ENCODE results near the gene KCNA10. TPM values are rescaled to one million over a fixed set of nuclear protein-coding genes. Genes with fewer than 3 reads are reported as not detected.

KCNA10 gene
- total and polyA plus RNA-seq, 2 experiments from 2014 or later = not detected

DNA sequence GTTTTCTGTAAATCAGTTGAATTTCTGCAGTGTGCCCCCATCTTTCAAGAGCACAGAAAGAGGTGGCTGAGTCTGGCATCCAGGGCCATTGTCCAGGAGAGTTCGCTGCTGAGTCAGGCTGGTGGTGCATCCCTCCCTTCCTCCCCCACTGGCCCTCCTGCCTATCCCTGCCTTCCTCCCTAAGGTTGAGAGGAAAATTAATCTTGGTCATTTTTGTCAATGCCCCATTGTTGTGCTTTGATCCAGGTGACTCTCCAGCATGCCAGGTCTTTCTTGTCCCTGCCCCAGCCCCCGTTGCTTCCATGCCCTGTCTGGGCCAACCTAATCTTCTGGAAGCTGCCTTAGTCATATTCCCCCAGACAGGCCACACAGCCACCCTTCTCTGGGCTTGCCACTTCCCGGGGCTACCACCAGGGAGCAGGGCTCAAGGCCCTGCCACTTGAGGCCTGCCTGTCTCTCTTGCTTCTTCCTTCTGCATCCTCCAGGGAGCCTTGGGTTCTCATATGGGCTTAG, 41.5 kb downstream of the KCNA10 start:
- H3K4me1 ChIP-seq (ENCODE audit: insufficient read depth) = peaks cover 6% of the 10 kb centered on the region; the same call in 1 of the 2 replicates
- H3K27me3 Mint-ChIP-seq (ENCODE audit: insufficient read depth, low read depth, poor library complexity) = peaks cover 13% of the 10 kb centered on the region
- peak; percentile 50 for DNase-seq (ENCODE audit: low spot score)

More for the DNA sequence above, 41.5 kb downstream of the KCNA10 start:
- peak; percentile 87 for ATAC-seq
- H3K4me3 ChIP-seq = no peak overlapping the region
- H3K36me3 ChIP-seq (ENCODE audit: insufficient read depth) = no peaks in the 10 kb centered on the region
- H3K27ac ChIP-seq (ENCODE audit: low read depth) = no peak overlapping the region
- H3K36me3 Mint-ChIP-seq (ENCODE audit: low read depth) = no peaks in the 10 kb centered on the region
- no peaks in the 10 kb centered on the region for H3K79me2 ChIP-seq (replicated peaks; ENCODE audit: insufficient read depth)
- H3K27me3 ChIP-seq (ENCODE audit: insufficient read depth) = no peaks in the 10 kb centered on the region
- peaks cover 34% of the 10 kb centered on the region for H3K4me1 Mint-ChIP-seq
- no peaks in the 10 kb centered on the region for H3K9me3 Mint-ChIP-seq
- no peak overlapping the region for H3K4me2 ChIP-seq
- H3K27ac Mint-ChIP-seq = peak overlapping the region; percentile 54; the same call in 1 of the 2 replicates
- H3F3A ChIP-seq (replicated peaks; ENCODE audit: low read depth) = no peaks in the 10 kb centered on the region
- peak overlapping the region; percentile 80; the same call in 1 of the 2 replicates for H2AFZ ChIP-seq
- TF ChIP-seq ZNF114 (CRISPR knock-in tag; IDR thresholded peaks at IDR 0.05) (0 out of 2 replicates have a peak, but pooled peaks have one; percentile 38), STAT1 (IDR thresholded peaks at IDR 0.05; ENCODE audit: unreplicated experiment) (no peak), CREB1 (CRISPR knock-in tag; IDR thresholded peaks at IDR 0.05; ENCODE audit: low read depth) (no peak), JUNB (IDR thresholded peaks at IDR 0.05; ENCODE audit: unreplicated experiment) (no peak), POLR2AphosphoS5 (IDR thresholded peaks at IDR 0.05; ENCODE audit: low read depth) (no peak)
- TF ChIP-seq, protein P1, sequence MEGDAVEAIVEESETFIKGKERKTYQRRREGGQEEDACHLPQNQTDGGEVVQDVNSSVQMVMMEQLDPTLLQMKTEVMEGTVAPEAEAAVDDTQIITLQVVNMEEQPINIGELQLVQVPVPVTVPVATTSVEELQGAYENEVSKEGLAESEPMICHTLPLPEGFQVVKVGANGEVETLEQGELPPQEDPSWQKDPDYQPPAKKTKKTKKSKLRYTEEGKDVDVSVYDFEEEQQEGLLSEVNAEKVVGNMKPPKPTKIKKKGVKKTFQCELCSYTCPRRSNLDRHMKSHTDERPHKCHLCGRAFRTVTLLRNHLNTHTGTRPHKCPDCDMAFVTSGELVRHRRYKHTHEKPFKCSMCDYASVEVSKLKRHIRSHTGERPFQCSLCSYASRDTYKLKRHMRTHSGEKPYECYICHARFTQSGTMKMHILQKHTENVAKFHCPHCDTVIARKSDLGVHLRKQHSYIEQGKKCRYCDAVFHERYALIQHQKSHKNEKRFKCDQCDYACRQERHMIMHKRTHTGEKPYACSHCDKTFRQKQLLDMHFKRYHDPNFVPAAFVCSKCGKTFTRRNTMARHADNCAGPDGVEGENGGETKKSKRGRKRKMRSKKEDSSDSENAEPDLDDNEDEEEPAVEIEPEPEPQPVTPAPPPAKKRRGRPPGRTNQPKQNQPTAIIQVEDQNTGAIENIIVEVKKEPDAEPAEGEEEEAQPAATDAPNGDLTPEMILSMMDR (conservative IDR thresholded peaks at IDR 0.05; ENCODE audit: low read depth in 2 of 2) = peak; percentile 54 to 56
- TF ChIP-seq, protein P2, sequence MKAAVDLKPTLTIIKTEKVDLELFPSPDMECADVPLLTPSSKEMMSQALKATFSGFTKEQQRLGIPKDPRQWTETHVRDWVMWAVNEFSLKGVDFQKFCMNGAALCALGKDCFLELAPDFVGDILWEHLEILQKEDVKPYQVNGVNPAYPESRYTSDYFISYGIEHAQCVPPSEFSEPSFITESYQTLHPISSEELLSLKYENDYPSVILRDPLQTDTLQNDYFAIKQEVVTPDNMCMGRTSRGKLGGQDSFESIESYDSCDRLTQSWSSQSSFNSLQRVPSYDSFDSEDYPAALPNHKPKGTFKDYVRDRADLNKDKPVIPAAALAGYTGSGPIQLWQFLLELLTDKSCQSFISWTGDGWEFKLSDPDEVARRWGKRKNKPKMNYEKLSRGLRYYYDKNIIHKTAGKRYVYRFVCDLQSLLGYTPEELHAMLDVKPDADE (IDR thresholded peaks at IDR 0.05) = no peak
- TF ChIP-seq, protein P3, sequence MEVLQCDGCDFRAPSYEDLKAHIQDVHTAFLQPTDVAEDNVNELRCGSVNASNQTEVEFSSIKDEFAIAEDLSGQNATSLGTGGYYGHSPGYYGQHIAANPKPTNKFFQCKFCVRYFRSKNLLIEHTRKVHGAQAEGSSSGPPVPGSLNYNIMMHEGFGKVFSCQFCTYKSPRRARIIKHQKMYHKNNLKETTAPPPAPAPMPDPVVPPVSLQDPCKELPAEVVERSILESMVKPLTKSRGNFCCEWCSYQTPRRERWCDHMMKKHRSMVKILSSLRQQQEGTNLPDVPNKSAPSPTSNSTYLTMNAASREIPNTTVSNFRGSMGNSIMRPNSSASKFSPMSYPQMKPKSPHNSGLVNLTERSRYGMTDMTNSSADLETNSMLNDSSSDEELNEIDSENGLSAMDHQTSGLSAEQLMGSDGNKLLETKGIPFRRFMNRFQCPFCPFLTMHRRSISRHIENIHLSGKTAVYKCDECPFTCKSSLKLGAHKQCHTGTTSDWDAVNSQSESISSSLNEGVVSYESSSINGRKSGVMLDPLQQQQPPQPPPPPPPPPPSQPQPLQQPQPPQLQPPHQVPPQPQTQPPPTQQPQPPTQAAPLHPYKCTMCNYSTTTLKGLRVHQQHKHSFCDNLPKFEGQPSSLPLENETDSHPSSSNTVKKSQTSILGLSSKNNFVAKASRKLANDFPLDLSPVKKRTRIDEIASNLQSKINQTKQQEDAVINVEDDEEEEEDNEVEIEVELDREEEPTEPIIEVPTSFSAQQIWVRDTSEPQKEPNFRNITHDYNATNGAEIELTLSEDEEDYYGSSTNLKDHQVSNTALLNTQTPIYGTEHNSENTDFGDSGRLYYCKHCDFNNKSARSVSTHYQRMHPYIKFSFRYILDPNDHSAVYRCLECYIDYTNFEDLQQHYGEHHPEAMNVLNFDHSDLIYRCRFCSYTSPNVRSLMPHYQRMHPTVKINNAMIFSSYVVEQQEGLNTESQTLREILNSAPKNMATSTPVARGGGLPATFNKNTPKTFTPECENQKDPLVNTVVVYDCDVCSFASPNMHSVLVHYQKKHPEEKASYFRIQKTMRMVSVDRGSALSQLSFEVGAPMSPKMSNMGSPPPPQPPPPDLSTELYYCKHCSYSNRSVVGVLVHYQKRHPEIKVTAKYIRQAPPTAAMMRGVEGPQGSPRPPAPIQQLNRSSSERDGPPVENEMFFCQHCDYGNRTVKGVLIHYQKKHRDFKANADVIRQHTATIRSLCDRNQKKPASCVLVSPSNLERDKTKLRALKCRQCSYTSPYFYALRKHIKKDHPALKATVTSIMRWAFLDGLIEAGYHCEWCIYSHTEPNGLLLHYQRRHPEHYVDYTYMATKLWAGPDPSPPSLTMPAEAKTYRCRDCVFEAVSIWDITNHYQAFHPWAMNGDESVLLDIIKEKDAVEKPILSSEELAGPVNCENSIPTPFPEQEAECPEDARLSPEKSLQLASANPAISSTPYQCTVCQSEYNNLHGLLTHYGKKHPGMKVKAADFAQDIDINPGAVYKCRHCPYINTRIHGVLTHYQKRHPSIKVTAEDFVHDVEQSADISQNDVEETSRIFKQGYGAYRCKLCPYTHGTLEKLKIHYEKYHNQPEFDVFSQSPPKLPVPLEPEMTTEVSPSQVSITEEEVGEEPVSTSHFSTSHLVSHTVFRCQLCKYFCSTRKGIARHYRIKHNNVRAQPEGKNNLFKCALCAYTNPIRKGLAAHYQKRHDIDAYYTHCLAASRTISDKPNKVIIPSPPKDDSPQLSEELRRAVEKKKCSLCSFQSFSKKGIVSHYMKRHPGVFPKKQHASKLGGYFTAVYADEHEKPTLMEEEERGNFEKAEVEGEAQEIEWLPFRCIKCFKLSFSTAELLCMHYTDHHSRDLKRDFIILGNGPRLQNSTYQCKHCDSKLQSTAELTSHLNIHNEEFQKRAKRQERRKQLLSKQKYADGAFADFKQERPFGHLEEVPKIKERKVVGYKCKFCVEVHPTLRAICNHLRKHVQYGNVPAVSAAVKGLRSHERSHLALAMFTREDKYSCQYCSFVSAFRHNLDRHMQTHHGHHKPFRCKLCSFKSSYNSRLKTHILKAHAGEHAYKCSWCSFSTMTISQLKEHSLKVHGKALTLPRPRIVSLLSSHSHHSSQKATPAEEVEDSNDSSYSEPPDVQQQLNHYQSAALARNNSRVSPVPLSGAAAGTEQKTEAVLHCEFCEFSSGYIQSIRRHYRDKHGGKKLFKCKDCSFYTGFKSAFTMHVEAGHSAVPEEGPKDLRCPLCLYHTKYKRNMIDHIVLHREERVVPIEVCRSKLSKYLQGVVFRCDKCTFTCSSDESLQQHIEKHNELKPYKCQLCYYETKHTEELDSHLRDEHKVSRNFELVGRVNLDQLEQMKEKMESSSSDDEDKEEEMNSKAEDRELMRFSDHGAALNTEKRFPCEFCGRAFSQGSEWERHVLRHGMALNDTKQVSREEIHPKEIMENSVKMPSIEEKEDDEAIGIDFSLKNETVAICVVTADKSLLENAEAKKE (CRISPR knock-in tag; IDR thresholded peaks at IDR 0.05) = no peak
- H4K20me1 ChIP-seq (replicated peaks; ENCODE audit: insufficient read depth) = no peaks in the 10 kb centered on the region
- H3K9me2 ChIP-seq (ENCODE audit: insufficient read depth) = no peaks in the 10 kb centered on the region
- H3K4me3 Mint-ChIP-seq = no peak overlapping the region
